Medulla oblongata (tissue), 1 donor: ENCODE data around the gene SNRPD2.

Experiments used
- DNase-seq: peaks from one replicate; pipeline ENCODE4 v3.0.0-alpha.2; 2015; ENCODE audit errors: extremely low spot score

Gene SNRPD2

GRCh38 chr19:45657520-45658167, 34.1 kb downstream of the SNRPD2 start:
- DNase-seq: no peak

GRCh38 chr19:45655073-45655472, 36.7 kb downstream of the SNRPD2 start:
- no peak for DNase-seq

- no peak for DNase-seq
These were observed 38.1 kb downstream of the SNRPD2 start for GRCh38 chr19:45653634-45654033.

GRCh38 chr19:45650722-45651121, 41.0 kb downstream of the SNRPD2 start:
- DNase-seq: no peak

- DNase-seq: no peak
These were observed 45.4 kb downstream of the SNRPD2 start for GRCh38 chr19:45646345-45646698.

GRCh38 chr19:45645631-45646344, 46.0 kb downstream of the SNRPD2 start:
- DNase-seq: peak; percentile 97

GRCh38 chr19:45645068-45645630, 46.6 kb downstream of the SNRPD2 start:
- DNase-seq: no peak

GRCh38 chr19:45643927-45644771, 47.6 kb downstream of the SNRPD2 start:
- peak; percentile 40 for DNase-seq

GRCh38 chr19:45643024-45643926, 48.5 kb downstream of the SNRPD2 start:
- peak; percentile 91 for DNase-seq

- peak; percentile 64 for DNase-seq
These were observed 50.3 kb downstream of the SNRPD2 start for GRCh38 chr19:45641274-45642105.

- no peak for DNase-seq
These were observed 50.9 kb downstream of the SNRPD2 start for GRCh38 chr19:45640849-45641273.

GRCh38 chr19:45638930-45639729, 52.6 kb downstream of the SNRPD2 start, which contains the start of gene EML2:
EML2 (minus strand) TSS chr19:45639397; CDS start chr19:45639376, 21 bp downstream.
- DNase-seq: no peak

GRCh38 chr19:45637890-45638667, 53.7 kb downstream of the SNRPD2 start:
- no peak for DNase-seq
